Fibroblast of mammary gland (primary cell): ENCODE data around the gene TGFBI.
A peak's percentile ranks its signal among the peaks of the same experiment; 100 is the strongest.

ENCODE experiments used
- DNase-seq: peaks from one replicate; pipeline ENCODE4 v3.0.0-alpha.2; 2010; ENCODE audit warnings: low read depth
- H3K4me3 ChIP-seq: 2 replicates; pipeline ENCODE4 v1.5.1; 2011; ENCODE audit warnings: low read depth, mild to moderate bottlenecking, low read length, moderate library complexity; ENCODE audit not compliant: control insufficient read depth
- TF ChIP-seq, protein P1 (sequence below): conservative IDR thresholded peaks from 2 replicates; pipeline ENCODE4 v1.5.1; 2011; ENCODE audit warnings: low read depth, low read length, inconsistent platforms; ENCODE audit not compliant: control insufficient read depth, insufficient read depth

TGFBI gene

DNA sequence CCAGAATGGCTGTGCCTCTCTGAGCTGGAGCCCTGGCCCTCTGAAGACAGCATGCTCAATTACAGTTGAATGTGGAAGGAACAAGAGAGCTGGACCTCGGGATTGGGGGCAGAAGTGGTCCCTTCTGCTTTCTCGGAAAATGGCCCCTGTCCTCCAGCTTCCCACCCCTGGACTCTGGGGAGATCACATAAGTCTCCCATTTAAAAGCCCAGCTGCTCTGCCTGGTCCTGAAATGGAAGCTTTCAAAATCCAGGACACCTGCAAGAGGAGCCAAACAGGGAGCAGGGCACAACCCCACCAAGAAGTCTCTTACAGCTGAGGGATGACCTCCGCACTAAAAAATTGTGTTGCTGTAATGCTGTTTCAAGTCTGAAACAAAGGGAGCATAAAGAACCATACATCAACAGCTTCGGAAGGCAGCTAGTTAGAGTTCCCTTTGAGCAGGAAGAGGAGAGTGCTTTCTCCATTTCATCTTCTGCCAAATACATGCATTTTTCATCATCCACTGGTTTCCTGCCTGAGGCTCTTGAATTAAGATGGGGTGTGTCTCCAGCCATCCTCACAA lies 48.2 kb downstream of the TGFBI start:
- no peak for DNase-seq
- H3K4me3 ChIP-seq, result no peak overlapping the region
- TF ChIP-seq, protein P1, sequence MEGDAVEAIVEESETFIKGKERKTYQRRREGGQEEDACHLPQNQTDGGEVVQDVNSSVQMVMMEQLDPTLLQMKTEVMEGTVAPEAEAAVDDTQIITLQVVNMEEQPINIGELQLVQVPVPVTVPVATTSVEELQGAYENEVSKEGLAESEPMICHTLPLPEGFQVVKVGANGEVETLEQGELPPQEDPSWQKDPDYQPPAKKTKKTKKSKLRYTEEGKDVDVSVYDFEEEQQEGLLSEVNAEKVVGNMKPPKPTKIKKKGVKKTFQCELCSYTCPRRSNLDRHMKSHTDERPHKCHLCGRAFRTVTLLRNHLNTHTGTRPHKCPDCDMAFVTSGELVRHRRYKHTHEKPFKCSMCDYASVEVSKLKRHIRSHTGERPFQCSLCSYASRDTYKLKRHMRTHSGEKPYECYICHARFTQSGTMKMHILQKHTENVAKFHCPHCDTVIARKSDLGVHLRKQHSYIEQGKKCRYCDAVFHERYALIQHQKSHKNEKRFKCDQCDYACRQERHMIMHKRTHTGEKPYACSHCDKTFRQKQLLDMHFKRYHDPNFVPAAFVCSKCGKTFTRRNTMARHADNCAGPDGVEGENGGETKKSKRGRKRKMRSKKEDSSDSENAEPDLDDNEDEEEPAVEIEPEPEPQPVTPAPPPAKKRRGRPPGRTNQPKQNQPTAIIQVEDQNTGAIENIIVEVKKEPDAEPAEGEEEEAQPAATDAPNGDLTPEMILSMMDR, result no peak

DNA sequence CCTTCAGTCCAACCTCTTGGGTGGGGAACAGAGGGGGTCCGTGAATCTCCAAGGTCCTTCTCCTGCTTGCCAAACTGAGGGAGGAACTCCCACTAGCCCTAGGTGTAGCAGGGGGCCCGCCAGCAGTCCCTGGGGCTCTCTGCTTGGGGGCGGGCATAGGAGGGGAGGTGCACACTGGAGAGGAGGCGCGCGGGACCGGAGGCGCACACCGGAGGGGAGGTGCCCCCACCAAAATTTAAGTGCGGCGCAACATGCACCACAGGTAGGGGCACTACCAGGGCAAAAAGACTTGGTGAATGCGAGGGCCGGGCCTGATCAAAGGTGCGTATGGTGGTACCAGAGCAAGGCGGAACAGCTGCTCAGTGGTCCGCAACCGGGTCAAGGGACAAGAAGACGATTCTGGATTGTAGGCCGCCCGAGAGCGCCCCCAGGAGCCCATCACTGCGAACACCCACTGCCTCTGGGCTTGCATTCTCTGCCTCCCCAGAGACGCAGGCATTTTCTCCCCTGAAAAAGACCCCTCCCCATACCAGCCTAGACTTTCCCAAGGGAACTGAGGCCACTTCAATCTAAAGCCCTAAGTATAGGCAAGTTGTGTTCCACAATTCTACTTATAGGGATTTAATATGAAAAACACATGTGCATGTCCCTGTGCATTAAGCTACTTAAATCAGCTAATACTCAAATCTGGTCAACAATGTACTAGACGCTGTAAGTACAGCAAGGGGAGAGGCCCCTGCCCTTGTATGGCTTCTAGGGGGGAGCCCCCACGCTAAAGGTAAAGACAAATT lies 50.6 kb downstream of the TGFBI start:
- DNase-seq, result no peak
- H3K4me3 ChIP-seq, result peak overlapping the region; percentile 59
- TF ChIP-seq, protein P1, result no peak

DNA sequence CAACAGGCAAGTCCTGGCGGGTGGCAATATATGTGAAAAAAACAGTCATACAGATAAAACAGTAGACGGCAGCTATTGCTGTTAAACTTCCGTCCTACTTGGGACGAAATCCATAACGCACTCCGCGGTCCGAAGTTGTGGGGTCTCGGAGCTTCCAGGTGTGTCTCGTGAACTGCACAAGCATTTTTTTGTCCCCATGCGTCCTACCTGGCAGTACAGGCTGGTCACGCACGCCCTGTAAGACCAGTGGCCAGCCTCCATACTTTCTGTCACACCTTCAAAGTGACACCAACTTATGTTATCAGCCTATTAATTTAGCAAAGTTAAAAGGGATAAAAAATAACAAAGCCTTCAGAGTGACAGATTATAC lies 51.3 kb downstream of the TGFBI start:
- TF ChIP-seq, protein P1, result no peak
- no peak for DNase-seq
- H3K4me3 ChIP-seq, result peak overlapping the region; percentile 59

DNA sequence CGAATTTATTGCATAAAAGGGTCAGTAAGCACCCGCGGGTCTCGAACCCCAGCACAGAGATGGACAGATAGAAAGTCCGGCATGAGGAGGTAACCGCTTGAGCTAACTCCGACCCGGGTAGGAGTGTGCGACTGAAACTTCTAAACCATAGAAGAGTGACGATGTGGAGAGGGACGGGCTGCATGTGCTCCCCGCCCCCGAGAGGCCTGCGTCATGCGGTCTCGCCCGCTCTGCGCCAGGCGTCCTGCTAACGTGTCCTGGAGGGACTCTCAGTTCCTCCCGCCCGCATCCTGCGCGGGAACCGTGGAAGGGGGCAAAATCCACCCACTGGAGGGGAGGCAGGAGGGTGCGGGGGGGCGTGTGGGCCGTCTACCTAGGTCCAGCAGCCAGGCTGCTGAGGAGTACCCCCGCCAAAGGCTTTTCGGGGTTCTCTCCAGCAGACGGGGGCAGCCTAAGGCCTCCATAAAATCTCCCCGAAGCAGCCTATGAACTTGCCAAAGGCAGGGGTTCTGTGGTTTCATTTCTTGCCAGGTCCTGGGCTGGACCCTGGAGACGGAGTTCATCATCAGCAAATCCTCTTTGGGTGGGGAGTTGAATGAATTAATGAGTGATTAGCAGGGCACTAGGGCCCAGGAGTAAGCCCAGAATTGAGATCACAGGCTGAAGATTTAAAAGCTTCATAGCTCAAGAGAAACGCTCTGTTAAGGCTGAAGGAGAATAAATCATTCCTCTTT lies 51.9 kb downstream of the TGFBI start:
- TF ChIP-seq, protein P1, result no peak
- peak; percentile 95 for DNase-seq
- H3K4me3 ChIP-seq, result peak overlapping the region; percentile 59

DNA sequence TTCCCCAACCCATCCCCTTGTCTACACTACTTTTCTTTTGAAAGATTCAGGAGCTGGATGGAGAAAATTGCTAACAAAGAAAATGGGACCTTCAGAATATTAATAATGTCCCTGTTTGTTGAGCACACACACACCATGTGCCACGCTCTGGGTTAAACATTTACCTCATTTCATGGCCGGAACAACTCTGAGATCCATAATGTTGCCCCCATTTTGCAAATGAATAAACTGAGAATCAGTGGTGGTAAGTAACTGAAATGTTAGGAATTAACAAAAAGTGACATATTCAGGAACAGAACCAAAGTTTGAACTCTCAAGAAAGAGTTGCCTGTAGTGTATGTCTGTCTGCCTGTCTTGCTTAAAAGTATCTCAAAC lies 52.4 kb downstream of the TGFBI start:
- no peak for DNase-seq
- no peak overlapping the region for H3K4me3 ChIP-seq
- TF ChIP-seq, protein P1, result no peak

DNA sequence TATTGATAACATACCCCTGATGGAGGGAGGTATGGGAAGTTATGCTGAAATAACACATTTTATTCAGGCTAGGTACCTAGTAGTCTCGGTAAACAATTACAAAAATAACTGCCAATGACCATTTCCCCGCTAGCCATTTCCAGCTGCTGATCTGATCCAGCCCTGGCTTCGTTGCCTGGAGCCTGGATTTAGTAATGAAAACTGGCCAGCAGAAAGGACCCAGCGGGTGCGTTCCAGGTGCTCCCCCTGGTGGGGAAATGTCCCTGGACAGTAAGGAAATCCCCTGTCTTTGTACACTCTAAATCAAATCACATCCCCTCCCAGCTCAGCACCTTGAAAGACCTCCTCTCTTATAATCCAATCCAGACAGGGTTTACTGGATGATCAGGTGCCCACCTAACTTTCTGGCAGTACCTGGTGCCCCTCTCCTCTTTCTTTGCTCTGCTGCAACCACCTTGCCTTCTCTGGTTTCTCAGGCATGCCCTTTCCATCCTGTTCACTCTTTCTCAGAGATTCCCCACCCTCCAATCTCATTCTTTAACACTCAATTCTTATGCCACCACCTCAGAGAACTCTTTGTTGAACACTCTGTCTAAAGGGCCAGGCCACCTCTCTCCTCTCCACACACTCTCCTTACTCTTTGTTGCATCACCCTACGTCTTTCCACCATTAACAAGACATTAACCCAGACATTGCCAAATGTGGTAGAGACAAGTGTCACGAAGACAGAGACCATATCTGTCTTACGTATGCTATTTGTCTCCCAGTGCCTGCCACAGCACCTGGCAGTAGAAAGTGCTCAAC lies 53.8 kb downstream of the TGFBI start:
- H3K4me3 ChIP-seq, result no peak overlapping the region
- TF ChIP-seq, protein P1, result peak; percentile 93
- peak; percentile 79 for DNase-seq
